ENCODE measurements around the gene ARRB1. TPM values are rescaled to one million over a fixed set of nuclear protein-coding genes. Genes with fewer than 3 reads are reported as not detected.

Gene ARRB1
- total RNA-seq, 1 donor from 2014 or later, result 13.2 TPM

- DNase-seq (ENCODE audit: extremely low spot score, unreplicated experiment), result no peak
- Mint-ChIP-seq H3K4me1 (ENCODE audit: unreplicated experiment) (no peaks in the 10 kb centered on the region), H3K27ac (ENCODE audit: unreplicated experiment) (no peak overlapping the region), H3K27me3 (ENCODE audit: unreplicated experiment) (peaks cover 11% of the 10 kb centered on the region), H3K9me3 (ENCODE audit: unreplicated experiment) (no peaks in the 10 kb centered on the region), H3K4me3 (ENCODE audit: unreplicated experiment) (no peak overlapping the region), H3K36me3 (ENCODE audit: unreplicated experiment) (no peaks in the 10 kb centered on the region)
- no peak for TF ChIP-seq CTCF (IDR thresholded peaks at IDR 0.05)
Measured at GRCh38 chr11:75230621-75231020, 120.8 kb downstream of the ARRB1 start.

- peaks cover 21% of the 10 kb centered on the region for H3K27me3 Mint-ChIP-seq (ENCODE audit: unreplicated experiment)
- DNase-seq (ENCODE audit: extremely low spot score, unreplicated experiment), result no peak
Measured at GRCh38 chr11:75229466-75229865, 122.0 kb downstream of the ARRB1 start.

GRCh38 chr11:75225794-75226193 lies 125.7 kb downstream of the ARRB1 start:
- DNase-seq (ENCODE audit: extremely low spot score, unreplicated experiment), result no peak
- no peak for TF ChIP-seq CTCF (IDR thresholded peaks at IDR 0.05)
- Mint-ChIP-seq H3K4me3 (ENCODE audit: unreplicated experiment) (no peak overlapping the region), H3K9me3 (ENCODE audit: unreplicated experiment) (no peaks in the 10 kb centered on the region), H3K36me3 (ENCODE audit: unreplicated experiment) (no peaks in the 10 kb centered on the region), H3K27me3 (ENCODE audit: unreplicated experiment) (peaks cover 23% of the 10 kb centered on the region), H3K4me1 (ENCODE audit: unreplicated experiment) (no peaks in the 10 kb centered on the region), H3K27ac (ENCODE audit: unreplicated experiment) (no peak overlapping the region)

More at GRCh38 chr11:75229466-75229865, 122.0 kb downstream of the ARRB1 start:
- no peaks in the 10 kb centered on the region for H3K9me3 Mint-ChIP-seq (ENCODE audit: unreplicated experiment)
- H3K36me3 Mint-ChIP-seq (ENCODE audit: unreplicated experiment), result no peaks in the 10 kb centered on the region
- no peak overlapping the region for H3K27ac Mint-ChIP-seq (ENCODE audit: unreplicated experiment)
- no peak for TF ChIP-seq CTCF (IDR thresholded peaks at IDR 0.05)
- no peak overlapping the region for H3K4me3 Mint-ChIP-seq (ENCODE audit: unreplicated experiment)
- H3K4me1 Mint-ChIP-seq (ENCODE audit: unreplicated experiment), result no peaks in the 10 kb centered on the region

GRCh38 chr11:75223954-75224643 lies 127.4 kb downstream of the ARRB1 start:
- H3K9me3 Mint-ChIP-seq (ENCODE audit: unreplicated experiment), result no peaks in the 10 kb centered on the region
- H3K4me3 Mint-ChIP-seq (ENCODE audit: unreplicated experiment), result no peak overlapping the region
- H3K4me1 Mint-ChIP-seq (ENCODE audit: unreplicated experiment), result no peaks in the 10 kb centered on the region
- TF ChIP-seq CTCF (IDR thresholded peaks at IDR 0.05), result no peak
- no peak overlapping the region for H3K27ac Mint-ChIP-seq (ENCODE audit: unreplicated experiment)
- DNase-seq (ENCODE audit: extremely low spot score, unreplicated experiment), result no peak
- H3K36me3 Mint-ChIP-seq (ENCODE audit: unreplicated experiment), result no peaks in the 10 kb centered on the region
- peaks cover 23% of the 10 kb centered on the region for H3K27me3 Mint-ChIP-seq (ENCODE audit: unreplicated experiment)

- Mint-ChIP-seq H3K27ac (ENCODE audit: unreplicated experiment) (no peak overlapping the region), H3K36me3 (ENCODE audit: unreplicated experiment) (no peaks in the 10 kb centered on the region), H3K27me3 (ENCODE audit: unreplicated experiment) (peaks cover 15% of the 10 kb centered on the region), H3K4me3 (ENCODE audit: unreplicated experiment) (no peak overlapping the region), H3K4me1 (ENCODE audit: unreplicated experiment) (no peaks in the 10 kb centered on the region), H3K9me3 (ENCODE audit: unreplicated experiment) (no peaks in the 10 kb centered on the region)
- no peak for DNase-seq (ENCODE audit: extremely low spot score, unreplicated experiment)
- no peak for TF ChIP-seq CTCF (IDR thresholded peaks at IDR 0.05)
Measured at GRCh38 chr11:75219869-75220268, 131.6 kb downstream of the ARRB1 start.

Data from osteocyte (in vitro differentiated cells).